ENCODE data around the gene KLF9.
"Not testable (repeated sequence)": the region's sequence is repeated elsewhere in the genome, so short reads cannot be mapped to it uniquely, and the experiment has no call there.

Gene KLF9

DNA sequence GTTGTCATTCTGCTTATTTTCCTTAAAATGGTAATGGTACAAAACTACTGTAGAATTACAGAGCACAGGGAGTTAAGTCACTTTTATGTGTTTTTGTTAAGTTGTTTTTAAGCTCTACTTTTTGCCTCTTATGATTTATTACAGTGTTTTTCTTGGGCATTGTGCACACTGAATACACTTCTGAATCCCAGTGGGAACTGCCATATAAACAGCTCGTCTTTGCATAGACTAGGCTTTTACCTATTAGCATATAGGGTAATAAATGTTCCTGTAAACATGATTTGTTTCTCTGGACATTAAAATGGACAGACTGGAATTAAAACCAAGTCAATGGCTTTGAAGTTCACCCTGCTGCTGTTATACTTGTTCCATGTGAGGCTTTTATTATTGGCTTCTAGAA, 12.2 kb downstream of the KLF9 start:
- Histone ChIP-seq H3F3A (ENCODE audit: insufficient read depth, low read length) (no peaks in the 10 kb centered on the region), H3K4me2 (ENCODE audit: low read length) (no peak overlapping the region), H4K20me1 (ENCODE audit: insufficient read depth, low read length) (no peaks in the 10 kb centered on the region), H2AFZ (ENCODE audit: low read length) (no peak overlapping the region), H3K27me3 (ENCODE audit: insufficient read depth, low read length) (no peaks in the 10 kb centered on the region), H3K9me2 (ENCODE audit: low read depth, low read length) (no peaks in the 10 kb centered on the region), H3K27ac (ENCODE audit: low read depth, low read length, poor library complexity, severe bottlenecking) (no peak overlapping the region), H3K79me2 (ENCODE audit: insufficient read depth, low read length) (no peaks in the 10 kb centered on the region), H3K36me3 (ENCODE audit: insufficient read depth, low read length) (no peaks in the 10 kb centered on the region), H3K4me1 (ENCODE audit: insufficient read depth, low read length, severe bottlenecking) (peaks cover 14% of the 10 kb centered on the region), H3K4me3 (ENCODE audit: low read depth, low read length, poor library complexity, severe bottlenecking) (no peak overlapping the region), H3K9ac (ENCODE audit: low read length) (no peak overlapping the region), H3K9me3 (ENCODE audit: low read length) (no peaks in the 10 kb centered on the region)
- TF ChIP-seq, protein P1, sequence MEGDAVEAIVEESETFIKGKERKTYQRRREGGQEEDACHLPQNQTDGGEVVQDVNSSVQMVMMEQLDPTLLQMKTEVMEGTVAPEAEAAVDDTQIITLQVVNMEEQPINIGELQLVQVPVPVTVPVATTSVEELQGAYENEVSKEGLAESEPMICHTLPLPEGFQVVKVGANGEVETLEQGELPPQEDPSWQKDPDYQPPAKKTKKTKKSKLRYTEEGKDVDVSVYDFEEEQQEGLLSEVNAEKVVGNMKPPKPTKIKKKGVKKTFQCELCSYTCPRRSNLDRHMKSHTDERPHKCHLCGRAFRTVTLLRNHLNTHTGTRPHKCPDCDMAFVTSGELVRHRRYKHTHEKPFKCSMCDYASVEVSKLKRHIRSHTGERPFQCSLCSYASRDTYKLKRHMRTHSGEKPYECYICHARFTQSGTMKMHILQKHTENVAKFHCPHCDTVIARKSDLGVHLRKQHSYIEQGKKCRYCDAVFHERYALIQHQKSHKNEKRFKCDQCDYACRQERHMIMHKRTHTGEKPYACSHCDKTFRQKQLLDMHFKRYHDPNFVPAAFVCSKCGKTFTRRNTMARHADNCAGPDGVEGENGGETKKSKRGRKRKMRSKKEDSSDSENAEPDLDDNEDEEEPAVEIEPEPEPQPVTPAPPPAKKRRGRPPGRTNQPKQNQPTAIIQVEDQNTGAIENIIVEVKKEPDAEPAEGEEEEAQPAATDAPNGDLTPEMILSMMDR (IDR thresholded peaks at IDR 0.05; ENCODE audit: low read length) = no peak
- no peak for TF ChIP-seq EZH2 (IDR thresholded peaks at IDR 0.05; ENCODE audit: borderline replicate concordance, low read length)

DNA sequence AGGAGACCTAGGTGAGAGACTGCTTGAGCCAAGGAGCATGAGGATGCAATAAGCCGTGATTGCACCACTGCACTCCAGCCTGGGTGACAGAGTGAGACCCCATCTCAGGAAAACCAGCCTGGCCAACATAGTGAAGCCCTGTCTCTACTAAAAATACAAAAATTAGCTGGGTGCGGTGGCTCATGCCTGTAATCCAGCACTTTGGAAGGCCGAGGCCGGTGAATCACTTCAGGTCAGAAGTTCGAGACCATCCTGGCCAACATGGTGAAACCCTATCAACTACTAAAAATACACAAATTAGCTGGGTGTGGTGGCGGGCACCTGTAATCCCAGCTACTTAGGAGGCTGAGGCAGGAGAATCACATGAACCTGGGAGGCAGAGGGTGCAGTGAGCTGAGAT, 13.2 kb downstream of the KLF9 start:
- H3K4me1 ChIP-seq (ENCODE audit: insufficient read depth, low read length, severe bottlenecking) = peaks cover 14% of the 10 kb centered on the region
- H3K27me3 ChIP-seq (ENCODE audit: insufficient read depth, low read length); H3K27ac ChIP-seq (ENCODE audit: low read depth, low read length, poor library complexity, severe bottlenecking); H4K20me1 ChIP-seq (ENCODE audit: insufficient read depth, low read length); H3K9me3 ChIP-seq (ENCODE audit: low read length); H3F3A ChIP-seq (ENCODE audit: insufficient read depth, low read length); H3K4me3 ChIP-seq (ENCODE audit: low read depth, low read length, poor library complexity, severe bottlenecking); H2AFZ ChIP-seq (ENCODE audit: low read length); H3K9ac ChIP-seq (ENCODE audit: low read length); H3K79me2 ChIP-seq (ENCODE audit: insufficient read depth, low read length); H3K4me2 ChIP-seq (ENCODE audit: low read length); H3K36me3 ChIP-seq (ENCODE audit: insufficient read depth, low read length); H3K9me2 ChIP-seq (ENCODE audit: low read depth, low read length): not testable (repeated sequence)

DNA sequence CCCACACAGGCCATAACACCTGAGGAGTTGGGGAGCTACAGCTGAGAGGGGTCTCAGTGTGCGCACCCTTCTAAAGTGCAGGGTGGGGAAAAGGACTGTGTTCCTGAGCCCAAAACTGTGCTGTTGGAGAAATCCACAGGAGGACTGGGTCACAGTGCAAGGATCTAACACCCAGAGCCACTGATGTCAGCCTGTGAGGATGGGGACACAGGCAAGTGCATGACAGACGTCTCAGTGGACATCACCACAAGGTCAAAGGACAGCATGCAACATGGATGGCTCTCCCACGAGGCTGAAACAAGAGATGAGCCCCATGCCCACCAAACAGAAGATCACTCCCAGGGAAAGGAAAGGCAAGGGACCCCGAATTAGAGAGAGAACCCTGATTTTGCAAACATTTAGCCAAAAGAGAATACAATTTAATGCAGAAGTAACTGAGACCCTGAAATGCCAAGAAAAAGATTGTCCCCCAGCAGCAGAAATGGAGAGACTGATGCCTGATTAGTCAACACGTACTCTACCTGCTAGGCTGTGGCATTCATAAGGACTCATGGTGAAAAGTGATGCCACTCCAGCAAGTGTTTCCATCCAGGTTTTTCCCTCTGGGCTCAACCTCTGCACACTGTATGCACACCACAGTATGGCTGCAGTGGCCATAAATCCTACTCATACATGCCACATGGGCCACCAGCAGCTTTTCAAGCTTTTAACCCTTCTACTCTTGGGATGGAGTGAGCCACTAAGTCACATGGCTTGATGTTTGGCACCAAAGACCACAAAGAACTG, 14.2 kb downstream of the KLF9 start:
- H3K4me3 ChIP-seq (ENCODE audit: low read depth, low read length, poor library complexity, severe bottlenecking) = no peak overlapping the region
- peaks cover 14% of the 10 kb centered on the region for H3K4me1 ChIP-seq (ENCODE audit: insufficient read depth, low read length, severe bottlenecking)
- no peaks in the 10 kb centered on the region for H3K9me3 ChIP-seq (ENCODE audit: low read length)
- no peaks in the 10 kb centered on the region for H3K79me2 ChIP-seq (ENCODE audit: insufficient read depth, low read length)
- no peak overlapping the region for H3K27ac ChIP-seq (ENCODE audit: low read depth, low read length, poor library complexity, severe bottlenecking)
- no peaks in the 10 kb centered on the region for H3K9me2 ChIP-seq (ENCODE audit: low read depth, low read length)
- TF ChIP-seq EZH2 (IDR thresholded peaks at IDR 0.05; ENCODE audit: borderline replicate concordance, low read length) = no peak
- TF ChIP-seq, protein P1 (IDR thresholded peaks at IDR 0.05; ENCODE audit: low read length) = no peak
- no peaks in the 10 kb centered on the region for H3K36me3 ChIP-seq (ENCODE audit: insufficient read depth, low read length)
- no peaks in the 10 kb centered on the region for H3F3A ChIP-seq (ENCODE audit: insufficient read depth, low read length)
- no peaks in the 10 kb centered on the region for H3K27me3 ChIP-seq (ENCODE audit: insufficient read depth, low read length)
- H4K20me1 ChIP-seq (ENCODE audit: insufficient read depth, low read length) = no peaks in the 10 kb centered on the region
- no peak overlapping the region for H3K4me2 ChIP-seq (ENCODE audit: low read length)
- H2AFZ ChIP-seq (ENCODE audit: low read length) = no peak overlapping the region
- no peak overlapping the region for H3K9ac ChIP-seq (ENCODE audit: low read length)

DNA sequence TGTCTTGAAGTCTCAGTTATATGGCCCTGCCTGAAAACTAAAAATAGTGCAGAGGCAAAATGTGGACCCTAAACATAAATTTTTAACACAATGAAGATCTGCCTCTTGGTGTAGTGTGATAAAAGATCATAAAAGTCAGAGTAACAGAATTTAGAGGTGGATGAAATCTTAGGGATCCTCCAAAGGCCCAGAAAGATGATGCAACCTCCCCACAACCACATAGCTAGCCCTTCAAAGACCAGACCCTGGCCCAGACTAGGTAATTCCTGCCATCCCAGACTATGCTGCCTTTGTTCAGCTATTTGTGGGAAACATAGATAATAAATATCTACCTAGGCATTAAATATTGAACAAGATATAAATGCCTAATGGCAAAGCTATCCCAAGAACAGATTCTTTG, 15.3 kb downstream of the KLF9 start:
- Histone ChIP-seq H3K4me3 (ENCODE audit: low read depth, low read length, poor library complexity, severe bottlenecking) (no peak overlapping the region), H4K20me1 (ENCODE audit: insufficient read depth, low read length) (no peaks in the 10 kb centered on the region), H3K4me2 (ENCODE audit: low read length) (no peak overlapping the region), H3K79me2 (ENCODE audit: insufficient read depth, low read length) (no peaks in the 10 kb centered on the region), H3K36me3 (ENCODE audit: insufficient read depth, low read length) (no peaks in the 10 kb centered on the region), H3K9ac (ENCODE audit: low read length) (no peak overlapping the region), H3K27me3 (ENCODE audit: insufficient read depth, low read length) (no peaks in the 10 kb centered on the region), H3F3A (ENCODE audit: insufficient read depth, low read length) (no peaks in the 10 kb centered on the region), H3K27ac (ENCODE audit: low read depth, low read length, poor library complexity, severe bottlenecking) (no peak overlapping the region), H3K9me2 (ENCODE audit: low read depth, low read length) (no peaks in the 10 kb centered on the region), H3K9me3 (ENCODE audit: low read length) (no peaks in the 10 kb centered on the region), H3K4me1 (ENCODE audit: insufficient read depth, low read length, severe bottlenecking) (peaks cover 14% of the 10 kb centered on the region), H2AFZ (ENCODE audit: low read length) (no peak overlapping the region)
- no peak for TF ChIP-seq EZH2 (IDR thresholded peaks at IDR 0.05; ENCODE audit: borderline replicate concordance, low read length)
- TF ChIP-seq, protein P1 (IDR thresholded peaks at IDR 0.05; ENCODE audit: low read length) = no peak
